SK-N-SH treated with all-trans-retinoic acid at 6 μM for 48 hours (cell line): Measurements from ENCODE around the gene KBTBD12.

Source experiments
- ATAC-seq: fragments of 200-7000 bp; cut with Tn5 transposase; 3 replicates; pipeline ENCODE4 v1.9.1; 2020; ENCODE audit warnings: mild to moderate bottlenecking, moderate library complexity
- ARNTL ChIP-seq: fragments of 450-650 bp; formaldehyde crosslinking; IDR thresholded peaks from 2 replicates; pipeline ENCODE4 v1.5.0; 2020; ENCODE audit warnings: low read depth, mild to moderate bottlenecking, moderate library complexity, borderline replicate concordance
- CSDC2 ChIP-seq: fragments of 250-450 bp; sonication (Bioruptor Pico); IDR thresholded peaks from 2 replicates; pipeline ENCODE4 v1.5.0; 2020; ENCODE audit warnings: mild to moderate bottlenecking, moderate library complexity
- ISL1 ChIP-seq: fragments of 250-450 bp; sonication (Bioruptor Pico); IDR thresholded peaks from 2 replicates; pipeline ENCODE4 v2.1.2; 2022; ENCODE audit warnings: mild to moderate bottlenecking, moderate library complexity
- SNAI2 ChIP-seq: fragments of 250-450 bp; sonication (Bioruptor Pico); IDR thresholded peaks from 2 replicates; pipeline ENCODE4 v1.5.0; 2020; ENCODE audit warnings: mild to moderate bottlenecking, moderate library complexity
- TCF4 ChIP-seq: fragments of 250-450 bp; sonication (Bioruptor Pico); IDR thresholded peaks from 2 replicates; pipeline ENCODE4 v1.8.0; 2021; ENCODE audit warnings: mild to moderate bottlenecking, moderate library complexity, borderline replicate concordance
- TOX ChIP-seq: fragments of 250-450 bp; sonication (Bioruptor Pico); IDR thresholded peaks from 2 replicates; pipeline ENCODE4 v1.8.0; 2021; ENCODE audit warnings: mild to moderate bottlenecking, moderate library complexity, borderline replicate concordance
- ZC3H10 ChIP-seq: fragments of 250-450 bp; sonication (Bioruptor Pico); IDR thresholded peaks from 2 replicates; pipeline ENCODE4 v1.5.1; 2021; ENCODE audit warnings: mild to moderate bottlenecking, moderate library complexity
- ZFP3 ChIP-seq: fragments of 250-450 bp; sonication (Bioruptor Pico); IDR thresholded peaks from 2 replicates; pipeline ENCODE4 v1.5.0; 2020; ENCODE audit warnings: mild to moderate bottlenecking, moderate library complexity
- ZNF565 ChIP-seq: fragments of 450-650 bp; formaldehyde crosslinking; conservative IDR thresholded peaks from 2 replicates; pipeline ENCODE4 v1.5.0; 2020; ENCODE audit warnings: low read depth, mild to moderate bottlenecking, moderate library complexity
- ZNF70 ChIP-seq: fragments of 450-650 bp; formaldehyde crosslinking; IDR thresholded peaks from 2 replicates; pipeline ENCODE4 v1.5.0; 2020; ENCODE audit warnings: mild to moderate bottlenecking, moderate library complexity
- ZNF8 ChIP-seq: fragments of 450-650 bp; formaldehyde crosslinking; IDR thresholded peaks from 2 replicates; pipeline ENCODE4 v1.5.0; 2020; ENCODE audit warnings: mild to moderate bottlenecking, moderate library complexity
- TF ChIP-seq, protein P1 (sequence below): fragments of 250-450 bp; sonication (Bioruptor Pico); IDR thresholded peaks from 2 replicates; pipeline ENCODE4 v1.8.0; 2020; ENCODE audit warnings: mild to moderate bottlenecking, moderate library complexity, borderline replicate concordance
- TF ChIP-seq, protein P2 (sequence below): fragments of 250-450 bp; sonication (Bioruptor Pico); IDR thresholded peaks from 2 replicates; pipeline ENCODE4 v1.5.1; 2020; ENCODE audit warnings: low read depth, mild to moderate bottlenecking, moderate library complexity
- TF ChIP-seq, protein P3 (sequence below): fragments of 250-450 bp; sonication (Bioruptor Pico); IDR thresholded peaks from 2 replicates; pipeline ENCODE4 v1.8.0; 2021; ENCODE audit warnings: low read depth, mild to moderate bottlenecking, moderate library complexity, borderline replicate concordance
- TF ChIP-seq, protein P4 (sequence below): fragments of 250-450 bp; sonication (Bioruptor Pico); IDR thresholded peaks from 2 replicates; pipeline ENCODE4 v1.5.1; 2021; ENCODE audit warnings: mild to moderate bottlenecking, moderate library complexity
- TF ChIP-seq, protein P5 (sequence below): fragments of 250-450 bp; sonication (Bioruptor Pico); IDR thresholded peaks from 2 replicates; pipeline ENCODE4 v1.5.0; 2020; ENCODE audit warnings: mild to moderate bottlenecking, moderate library complexity

KBTBD12 gene

DNA sequence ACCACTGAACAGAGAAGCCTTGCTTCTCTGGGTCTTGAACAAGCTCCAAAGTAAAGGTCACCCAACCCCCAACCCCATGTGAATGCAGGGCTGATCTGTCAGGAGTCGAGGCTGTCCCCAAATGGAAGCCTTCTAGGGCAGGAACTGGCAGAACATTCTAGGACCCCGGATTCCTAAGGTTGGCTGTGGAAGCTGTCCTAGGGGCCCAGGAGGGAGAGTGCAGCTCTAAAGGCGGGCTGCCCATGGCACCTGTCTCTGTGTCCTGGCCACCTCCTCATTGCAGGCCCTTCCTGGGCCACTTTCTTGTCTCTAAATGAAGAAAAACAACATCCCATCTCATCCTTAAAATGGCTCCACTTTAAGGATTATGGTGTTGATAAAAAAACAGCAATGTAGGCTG lies 83.6 kb downstream of the KBTBD12 start:
- no peak for TF ChIP-seq ZNF8 (CRISPR knock-in tag)
- ATAC-seq = no peak

DNA sequence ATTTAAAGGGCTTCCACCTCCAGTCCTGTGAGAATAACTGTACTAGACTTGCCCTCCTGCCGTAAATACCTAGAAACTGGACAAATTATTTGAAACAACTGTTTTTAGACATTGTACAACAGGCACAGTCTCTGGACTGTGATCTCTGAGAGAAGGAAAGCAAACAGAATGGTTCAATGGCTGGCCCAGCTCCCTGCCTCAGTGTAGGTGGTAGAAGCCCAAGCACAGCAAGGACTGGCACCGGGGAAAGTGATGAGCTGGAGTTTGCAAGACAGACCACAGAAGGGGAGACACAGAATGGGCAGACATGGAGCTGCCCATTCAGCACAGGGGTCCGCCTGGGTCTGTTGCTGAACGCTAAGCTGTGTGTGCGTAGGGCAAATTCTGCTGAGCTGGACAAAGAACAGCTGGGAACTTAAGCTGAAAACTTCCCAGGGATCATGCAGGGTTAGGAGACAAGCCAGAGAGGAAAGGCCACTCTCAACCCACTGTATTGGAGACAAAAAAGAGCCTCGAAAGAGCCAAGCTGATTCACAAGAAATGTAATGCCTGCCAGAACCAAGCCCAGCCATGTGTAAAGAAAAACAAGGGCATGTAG lies 84.6 kb downstream of the KBTBD12 start:
- no peak for TF ChIP-seq ZNF565 (CRISPR knock-in tag)
- TF ChIP-seq, protein P1, sequence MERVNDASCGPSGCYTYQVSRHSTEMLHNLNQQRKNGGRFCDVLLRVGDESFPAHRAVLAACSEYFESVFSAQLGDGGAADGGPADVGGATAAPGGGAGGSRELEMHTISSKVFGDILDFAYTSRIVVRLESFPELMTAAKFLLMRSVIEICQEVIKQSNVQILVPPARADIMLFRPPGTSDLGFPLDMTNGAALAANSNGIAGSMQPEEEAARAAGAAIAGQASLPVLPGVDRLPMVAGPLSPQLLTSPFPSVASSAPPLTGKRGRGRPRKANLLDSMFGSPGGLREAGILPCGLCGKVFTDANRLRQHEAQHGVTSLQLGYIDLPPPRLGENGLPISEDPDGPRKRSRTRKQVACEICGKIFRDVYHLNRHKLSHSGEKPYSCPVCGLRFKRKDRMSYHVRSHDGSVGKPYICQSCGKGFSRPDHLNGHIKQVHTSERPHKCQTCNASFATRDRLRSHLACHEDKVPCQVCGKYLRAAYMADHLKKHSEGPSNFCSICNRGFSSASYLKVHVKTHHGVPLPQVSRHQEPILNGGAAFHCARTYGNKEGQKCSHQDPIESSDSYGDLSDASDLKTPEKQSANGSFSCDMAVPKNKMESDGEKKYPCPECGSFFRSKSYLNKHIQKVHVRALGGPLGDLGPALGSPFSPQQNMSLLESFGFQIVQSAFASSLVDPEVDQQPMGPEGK (CRISPR knock-in tag) = no peak
- TF ChIP-seq CSDC2 = no peak
- no peak for TF ChIP-seq ZFP3 (CRISPR knock-in tag)
- no peak for TF ChIP-seq SNAI2 (CRISPR knock-in tag)
- TF ChIP-seq, protein P2, sequence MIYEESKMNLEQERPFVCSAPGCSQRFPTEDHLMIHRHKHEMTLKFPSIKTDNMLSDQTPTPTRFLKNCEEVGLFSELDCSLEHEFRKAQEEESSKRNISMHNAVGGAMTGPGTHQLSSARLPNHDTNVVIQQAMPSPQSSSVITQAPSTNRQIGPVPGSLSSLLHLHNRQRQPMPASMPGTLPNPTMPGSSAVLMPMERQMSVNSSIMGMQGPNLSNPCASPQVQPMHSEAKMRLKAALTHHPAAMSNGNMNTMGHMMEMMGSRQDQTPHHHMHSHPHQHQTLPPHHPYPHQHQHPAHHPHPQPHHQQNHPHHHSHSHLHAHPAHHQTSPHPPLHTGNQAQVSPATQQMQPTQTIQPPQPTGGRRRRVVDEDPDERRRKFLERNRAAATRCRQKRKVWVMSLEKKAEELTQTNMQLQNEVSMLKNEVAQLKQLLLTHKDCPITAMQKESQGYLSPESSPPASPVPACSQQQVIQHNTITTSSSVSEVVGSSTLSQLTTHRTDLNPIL = no peak
- TF ChIP-seq ZC3H10 = no peak
- no peak for TF ChIP-seq ISL1 (CRISPR knock-in tag)
- TF ChIP-seq ZNF8 (CRISPR knock-in tag) = no peak
- TF ChIP-seq, protein P3, sequence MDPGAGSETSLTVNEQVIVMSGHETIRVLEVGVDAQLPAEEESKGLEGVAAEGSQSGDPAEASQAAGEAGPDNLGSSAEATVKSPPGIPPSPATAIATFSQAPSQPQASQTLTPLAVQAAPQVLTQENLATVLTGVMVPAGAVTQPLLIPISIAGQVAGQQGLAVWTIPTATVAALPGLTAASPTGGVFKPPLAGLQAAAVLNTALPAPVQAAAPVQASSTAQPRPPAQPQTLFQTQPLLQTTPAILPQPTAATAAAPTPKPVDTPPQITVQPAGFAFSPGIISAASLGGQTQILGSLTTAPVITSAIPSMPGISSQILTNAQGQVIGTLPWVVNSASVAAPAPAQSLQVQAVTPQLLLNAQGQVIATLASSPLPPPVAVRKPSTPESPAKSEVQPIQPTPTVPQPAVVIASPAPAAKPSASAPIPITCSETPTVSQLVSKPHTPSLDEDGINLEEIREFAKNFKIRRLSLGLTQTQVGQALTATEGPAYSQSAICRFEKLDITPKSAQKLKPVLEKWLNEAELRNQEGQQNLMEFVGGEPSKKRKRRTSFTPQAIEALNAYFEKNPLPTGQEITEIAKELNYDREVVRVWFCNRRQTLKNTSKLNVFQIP (CRISPR knock-in tag) = no peak
- no peak for TF ChIP-seq TCF4 (CRISPR knock-in tag)
- TF ChIP-seq, all 23 proteins: peak for 0
- ATAC-seq = no peak

DNA sequence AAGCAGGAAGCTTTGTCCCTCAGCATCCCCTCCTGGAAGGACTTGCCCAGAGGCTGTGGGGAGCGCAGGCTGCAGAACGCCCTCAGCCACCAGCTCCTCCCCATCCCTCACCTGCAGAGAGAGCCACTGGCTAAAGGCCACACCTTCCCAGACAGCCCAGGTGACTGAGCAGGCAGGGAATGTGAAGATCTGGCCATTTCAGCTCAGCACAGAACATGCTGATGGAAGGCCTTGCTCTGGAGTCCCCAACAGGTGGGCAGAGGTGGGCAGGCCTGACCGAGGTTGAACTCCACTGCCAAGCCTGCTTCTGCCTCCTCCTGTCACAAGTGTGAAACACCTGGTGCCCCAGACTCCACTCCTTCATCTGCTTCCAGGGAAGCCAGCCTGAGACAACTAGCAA lies 86.5 kb downstream of the KBTBD12 start:
- ATAC-seq = no peak
- TF ChIP-seq TCF4 (CRISPR knock-in tag) (no peak), ZNF70 (CRISPR knock-in tag) (no peak), ZFP3 (CRISPR knock-in tag) (no peak)
- TF ChIP-seq, protein P1 (CRISPR knock-in tag) = no peak
- TF ChIP-seq, protein P4, sequence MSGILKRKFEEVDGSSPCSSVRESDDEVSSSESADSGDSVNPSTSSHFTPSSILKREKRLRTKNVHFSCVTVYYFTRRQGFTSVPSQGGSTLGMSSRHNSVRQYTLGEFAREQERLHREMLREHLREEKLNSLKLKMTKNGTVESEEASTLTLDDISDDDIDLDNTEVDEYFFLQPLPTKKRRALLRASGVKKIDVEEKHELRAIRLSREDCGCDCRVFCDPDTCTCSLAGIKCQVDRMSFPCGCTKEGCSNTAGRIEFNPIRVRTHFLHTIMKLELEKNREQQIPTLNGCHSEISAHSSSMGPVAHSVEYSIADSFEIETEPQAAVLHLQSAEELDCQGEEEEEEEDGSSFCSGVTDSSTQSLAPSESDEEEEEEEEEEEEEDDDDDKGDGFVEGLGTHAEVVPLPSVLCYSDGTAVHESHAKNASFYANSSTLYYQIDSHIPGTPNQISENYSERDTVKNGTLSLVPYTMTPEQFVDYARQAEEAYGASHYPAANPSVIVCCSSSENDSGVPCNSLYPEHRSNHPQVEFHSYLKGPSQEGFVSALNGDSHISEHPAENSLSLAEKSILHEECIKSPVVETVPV (CRISPR knock-in tag) = no peak

DNA sequence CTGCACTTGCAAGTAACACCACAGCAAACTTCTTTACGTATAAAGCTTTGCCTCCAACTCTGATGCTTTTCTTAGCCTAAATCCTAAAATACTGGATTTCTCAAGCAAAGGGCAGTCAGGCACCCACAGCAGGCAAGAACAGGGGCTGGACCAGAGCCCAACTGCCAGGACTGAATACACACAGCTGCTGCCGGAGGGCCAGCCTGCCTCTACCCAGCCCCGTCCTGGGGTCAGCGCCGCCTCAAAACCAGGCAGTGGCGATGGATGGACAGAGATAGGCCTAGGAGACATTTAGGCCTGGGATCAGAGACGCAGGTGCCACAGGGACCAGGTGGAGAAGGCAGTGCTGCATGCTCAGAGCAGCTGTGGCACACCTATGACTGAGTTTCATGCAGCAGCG lies 89.6 kb downstream of the KBTBD12 start:
- ATAC-seq = no peak
- TF ChIP-seq SNAI2 (CRISPR knock-in tag) (no peak), TCF4 (CRISPR knock-in tag) (no peak), ZC3H10 (no peak), ZNF8 (CRISPR knock-in tag) (no peak), CSDC2 (no peak), TOX (CRISPR knock-in tag) (no peak), ARNTL (CRISPR knock-in tag) (no peak), ZFP3 (CRISPR knock-in tag) (no peak), ZNF70 (CRISPR knock-in tag) (no peak)
- TF ChIP-seq, protein P1 (CRISPR knock-in tag) = no peak
- TF ChIP-seq, protein P4 (CRISPR knock-in tag) = no peak
- TF ChIP-seq, protein P3 (CRISPR knock-in tag) = no peak
- TF ChIP-seq, protein P5, sequence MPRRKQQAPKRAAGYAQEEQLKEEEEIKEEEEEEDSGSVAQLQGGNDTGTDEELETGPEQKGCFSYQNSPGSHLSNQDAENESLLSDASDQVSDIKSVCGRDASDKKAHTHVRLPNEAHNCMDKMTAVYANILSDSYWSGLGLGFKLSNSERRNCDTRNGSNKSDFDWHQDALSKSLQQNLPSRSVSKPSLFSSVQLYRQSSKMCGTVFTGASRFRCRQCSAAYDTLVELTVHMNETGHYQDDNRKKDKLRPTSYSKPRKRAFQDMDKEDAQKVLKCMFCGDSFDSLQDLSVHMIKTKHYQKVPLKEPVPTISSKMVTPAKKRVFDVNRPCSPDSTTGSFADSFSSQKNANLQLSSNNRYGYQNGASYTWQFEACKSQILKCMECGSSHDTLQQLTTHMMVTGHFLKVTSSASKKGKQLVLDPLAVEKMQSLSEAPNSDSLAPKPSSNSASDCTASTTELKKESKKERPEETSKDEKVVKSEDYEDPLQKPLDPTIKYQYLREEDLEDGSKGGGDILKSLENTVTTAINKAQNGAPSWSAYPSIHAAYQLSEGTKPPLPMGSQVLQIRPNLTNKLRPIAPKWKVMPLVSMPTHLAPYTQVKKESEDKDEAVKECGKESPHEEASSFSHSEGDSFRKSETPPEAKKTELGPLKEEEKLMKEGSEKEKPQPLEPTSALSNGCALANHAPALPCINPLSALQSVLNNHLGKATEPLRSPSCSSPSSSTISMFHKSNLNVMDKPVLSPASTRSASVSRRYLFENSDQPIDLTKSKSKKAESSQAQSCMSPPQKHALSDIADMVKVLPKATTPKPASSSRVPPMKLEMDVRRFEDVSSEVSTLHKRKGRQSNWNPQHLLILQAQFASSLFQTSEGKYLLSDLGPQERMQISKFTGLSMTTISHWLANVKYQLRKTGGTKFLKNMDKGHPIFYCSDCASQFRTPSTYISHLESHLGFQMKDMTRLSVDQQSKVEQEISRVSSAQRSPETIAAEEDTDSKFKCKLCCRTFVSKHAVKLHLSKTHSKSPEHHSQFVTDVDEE = no peak
